ENCODE data around the gene SYNPR.

GRCh38 chr3:63248015-63248414, 30.1 kb upstream of the SYNPR start:
- TF ChIP-seq GABPA (IDR thresholded peaks at IDR 0.05; ENCODE audit: low read depth), result no peak
- TF ChIP-seq CTCF (IDR thresholded peaks at IDR 0.05; ENCODE audit: insufficient read depth, low read length), result no peak
- TF ChIP-seq REST (IDR thresholded peaks at IDR 0.05; ENCODE audit: insufficient replicate concordance, low read depth), result no peak
- TF ChIP-seq POLR2AphosphoS5 (IDR thresholded peaks at IDR 0.05; ENCODE audit: low read depth), result no peak
- TF ChIP-seq SPI1 (IDR thresholded peaks at IDR 0.05; ENCODE audit: borderline replicate concordance, low read depth), result no peak

Data from HL-60 (cell line).